DOHH2 (cell line): ENCODE data around the gene TTC21B.
"Not testable (repeated sequence)": the region's sequence is repeated elsewhere in the genome, so short reads cannot be mapped to it uniquely, and the experiment has no call there.

ENCODE experiments used
- CTCF ChIP-seq: fragments of 200-600 bp; sonication (generic); IDR thresholded peaks from one replicate; pipeline ENCODE4 v1.5.1; 2014; ENCODE audit warnings: antibody characterized with exemption, mild to moderate bottlenecking, low read depth, low read length; ENCODE audit not compliant: poor library complexity, severe bottlenecking
- EZH2phosphoT487 ChIP-seq: fragments of 200-600 bp; sonication (generic); IDR thresholded peaks from 2 replicates; pipeline ENCODE4 v1.6.1; 2017; ENCODE audit warnings: borderline replicate concordance, mild to moderate bottlenecking, antibody characterized with exemption, low read length, moderate library complexity, mixed read lengths

GRCh38 chr2:165861083-165861482 lies 92.5 kb downstream of the TTC21B start:
- TF ChIP-seq CTCF, EZH2phosphoT487: not testable (repeated sequence)
